ENCODE results near the gene DTX1. TPM values are rescaled to one million over a fixed set of nuclear protein-coding genes. Genes with fewer than 3 reads are reported as not detected.

DTX1 gene
- total RNA-seq, 1 experiment from 2014 or later: 5.5 TPM

DNA sequence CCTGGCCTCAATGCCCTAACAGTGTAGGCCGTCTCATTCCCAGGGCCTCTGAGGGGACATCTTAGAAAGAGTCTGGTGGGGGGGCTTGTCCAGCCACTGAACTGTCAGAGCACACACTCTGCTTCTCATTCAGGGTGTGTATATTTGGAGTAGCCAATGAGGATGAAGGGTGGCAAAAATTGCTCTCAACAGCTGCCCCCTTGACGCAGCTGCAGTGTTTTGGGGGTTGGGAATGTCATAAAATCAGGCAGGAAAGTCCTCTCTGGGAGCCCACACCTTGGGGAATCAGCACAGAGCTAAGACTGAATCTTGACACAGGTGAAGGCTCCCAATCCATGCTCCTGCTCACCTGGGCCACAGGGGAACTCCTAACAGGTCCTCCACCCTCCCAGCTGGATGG lies 77.5 kb downstream of the DTX1 start:
- no peak for DNase-seq (ENCODE audit: low spot score)
- intact Hi-C loops (cut with micrococcal nuclease; ENCODE audit: unreplicated experiment): no loop called here
- no peaks in the 10 kb centered on the region for H3K27me3 ChIP-seq (replicated peaks; ENCODE audit: insufficient read depth, low read depth, low read length, poor library complexity)
- H3K4me1 ChIP-seq (ENCODE audit: insufficient read depth, low read length, poor library complexity, severe bottlenecking): peaks cover 6% of the 10 kb centered on the region
- no TSS peak for BruUV-seq (replicated peaks)
- TF ChIP-seq, protein P1, sequence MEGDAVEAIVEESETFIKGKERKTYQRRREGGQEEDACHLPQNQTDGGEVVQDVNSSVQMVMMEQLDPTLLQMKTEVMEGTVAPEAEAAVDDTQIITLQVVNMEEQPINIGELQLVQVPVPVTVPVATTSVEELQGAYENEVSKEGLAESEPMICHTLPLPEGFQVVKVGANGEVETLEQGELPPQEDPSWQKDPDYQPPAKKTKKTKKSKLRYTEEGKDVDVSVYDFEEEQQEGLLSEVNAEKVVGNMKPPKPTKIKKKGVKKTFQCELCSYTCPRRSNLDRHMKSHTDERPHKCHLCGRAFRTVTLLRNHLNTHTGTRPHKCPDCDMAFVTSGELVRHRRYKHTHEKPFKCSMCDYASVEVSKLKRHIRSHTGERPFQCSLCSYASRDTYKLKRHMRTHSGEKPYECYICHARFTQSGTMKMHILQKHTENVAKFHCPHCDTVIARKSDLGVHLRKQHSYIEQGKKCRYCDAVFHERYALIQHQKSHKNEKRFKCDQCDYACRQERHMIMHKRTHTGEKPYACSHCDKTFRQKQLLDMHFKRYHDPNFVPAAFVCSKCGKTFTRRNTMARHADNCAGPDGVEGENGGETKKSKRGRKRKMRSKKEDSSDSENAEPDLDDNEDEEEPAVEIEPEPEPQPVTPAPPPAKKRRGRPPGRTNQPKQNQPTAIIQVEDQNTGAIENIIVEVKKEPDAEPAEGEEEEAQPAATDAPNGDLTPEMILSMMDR (conservative IDR thresholded peaks at IDR 0.05; ENCODE audit: low read depth, low read length): no peak
- TF ChIP-seq EZH2 (IDR thresholded peaks at IDR 0.05; ENCODE audit: borderline replicate concordance, low read depth, low read length, poor library complexity, severe bottlenecking): no peak
- no peaks in the 10 kb centered on the region for H3K9me3 ChIP-seq (ENCODE audit: low read depth, low read length, poor library complexity, severe bottlenecking)
- CTCF ChIA-PET: interaction anchor here (0.5 kb wide), 1 partner anchor 1189 kb away, joined by 6 read pairs; no protein-coding TSS in a partner anchor
- no peak overlapping the region for H3K27ac ChIP-seq (ENCODE audit: low read depth, low read length, poor library complexity, severe bottlenecking)
- POLR2A ChIA-PET (ENCODE audit: low non-redundant PET): no interaction called here
- H3K36me3 ChIP-seq (ENCODE audit: insufficient read depth, low read length, poor library complexity, severe bottlenecking): no peaks in the 10 kb centered on the region
- no peak overlapping the region for H3K4me3 ChIP-seq (ENCODE audit: low read depth, low read length, poor library complexity, severe bottlenecking)

DNA sequence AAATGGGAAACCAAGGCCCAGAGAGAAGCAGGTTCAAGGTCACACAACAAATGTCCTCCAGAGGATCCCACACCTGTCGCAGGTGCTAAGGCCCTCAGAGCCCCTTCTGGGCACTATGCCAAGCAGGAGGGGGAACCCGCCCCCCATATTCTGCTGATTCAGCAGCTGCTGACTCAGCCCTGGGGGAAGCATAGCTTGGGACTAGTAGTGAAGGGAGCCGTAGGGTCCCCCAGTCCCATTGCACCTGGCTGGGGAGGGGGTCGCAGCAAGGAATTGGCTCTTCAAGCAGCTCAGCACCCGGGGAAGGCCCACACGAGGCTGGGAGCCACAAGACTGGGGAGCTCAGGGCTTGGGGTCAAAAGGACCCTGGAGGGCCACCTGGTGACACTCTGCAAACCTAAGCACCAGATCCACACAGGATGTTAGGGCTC lies 78.0 kb downstream of the DTX1 start:
- Histone ChIP-seq H3K4me3 (ENCODE audit: low read depth, low read length, poor library complexity, severe bottlenecking) (no peak overlapping the region), H3K36me3 (ENCODE audit: insufficient read depth, low read length, poor library complexity, severe bottlenecking) (no peaks in the 10 kb centered on the region), H3K27ac (ENCODE audit: low read depth, low read length, poor library complexity, severe bottlenecking) (no peak overlapping the region), H3K4me1 (ENCODE audit: insufficient read depth, low read length, poor library complexity, severe bottlenecking) (peaks cover 6% of the 10 kb centered on the region), H3K27me3 (replicated peaks; ENCODE audit: insufficient read depth, low read depth, low read length, poor library complexity) (no peaks in the 10 kb centered on the region), H3K9me3 (ENCODE audit: low read depth, low read length, poor library complexity, severe bottlenecking) (no peaks in the 10 kb centered on the region)
- TF ChIP-seq, protein P1 (conservative IDR thresholded peaks at IDR 0.05; ENCODE audit: low read depth, low read length): no peak
- TF ChIP-seq EZH2 (IDR thresholded peaks at IDR 0.05; ENCODE audit: borderline replicate concordance, low read depth, low read length, poor library complexity, severe bottlenecking): no peak
- POLR2A ChIA-PET (ENCODE audit: low non-redundant PET): no interaction called here
- DNase-seq (ENCODE audit: low spot score): no peak
- BruUV-seq (replicated peaks): no TSS peak
- intact Hi-C loops (cut with micrococcal nuclease; ENCODE audit: unreplicated experiment): no loop called here
- CTCF ChIA-PET: interaction anchor here (1.4 kb wide), 1 partner anchor 141 kb away, joined by 4 read pairs; no protein-coding TSS in a partner anchor

DNA sequence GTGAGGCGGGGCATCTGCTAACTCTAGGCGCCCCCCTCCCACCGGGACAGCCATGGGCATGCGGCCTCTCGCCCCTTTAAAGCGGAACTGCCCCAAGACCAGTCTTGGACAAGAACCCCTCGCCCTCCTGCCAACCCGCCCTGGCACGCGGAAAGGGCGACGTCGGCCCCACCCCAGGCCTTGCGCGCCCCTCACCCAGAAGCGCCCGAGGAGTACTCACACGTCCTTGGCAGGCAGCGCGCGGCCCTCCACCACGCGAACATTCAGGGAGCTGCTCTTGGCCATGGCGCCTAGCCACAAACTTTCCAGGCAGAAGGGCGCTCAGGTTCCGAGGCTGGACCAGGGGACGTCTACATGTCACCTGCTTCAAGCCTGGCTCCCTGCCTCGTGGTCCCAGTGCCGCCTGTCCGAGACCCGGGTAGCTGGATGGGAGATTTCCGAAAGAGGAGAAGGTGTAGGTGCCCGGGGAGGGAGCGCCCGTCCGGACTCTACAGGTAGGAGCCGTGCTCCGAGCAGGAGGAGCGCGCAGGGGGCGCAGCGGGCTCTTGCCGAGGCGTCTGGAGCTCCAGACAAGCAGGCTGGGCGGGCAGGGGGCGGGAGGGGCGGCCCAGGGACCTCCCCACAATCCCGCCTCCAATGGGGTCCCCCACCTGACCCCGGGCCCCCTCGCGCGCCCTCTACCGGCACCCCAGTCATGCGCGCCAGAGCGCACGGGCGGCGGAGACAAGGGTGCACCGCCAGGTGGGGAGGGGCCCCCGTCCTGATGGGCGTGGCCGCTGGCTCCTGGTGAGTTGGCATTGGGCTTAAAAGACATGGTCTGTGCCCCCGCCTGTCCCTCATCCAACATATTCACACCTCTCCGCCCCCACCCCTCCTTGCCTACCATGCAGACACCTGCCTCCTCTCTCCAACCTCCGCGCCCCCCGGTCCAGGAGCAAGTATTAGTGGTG lies 78.9 kb downstream of the DTX1 start, which contains the start of gene RASAL1:
Gene RASAL1 (minus strand): TSS at position 584 of the 950 bp plus-strand sequence. CDS start 299 bp downstream, at position 285.
- Histone ChIP-seq H3K27ac (ENCODE audit: low read depth, low read length, poor library complexity, severe bottlenecking) (no peak within 1 kb of the TSS), H3K4me1 (ENCODE audit: insufficient read depth, low read length, poor library complexity, severe bottlenecking) (peaks cover 6% of the 10 kb centered on the region), H3K9me3 (ENCODE audit: low read depth, low read length, poor library complexity, severe bottlenecking) (no peaks in the 10 kb centered on the region), H3K36me3 (ENCODE audit: insufficient read depth, low read length, poor library complexity, severe bottlenecking) (no peaks in the 10 kb centered on the region), H3K4me3 (ENCODE audit: low read depth, low read length, poor library complexity, severe bottlenecking) (peak within 1 kb of the TSS; percentile 35), H3K27me3 (replicated peaks; ENCODE audit: insufficient read depth, low read depth, low read length, poor library complexity) (no peaks in the 10 kb centered on the region)
- ChIA-PET CTCF (interaction anchor here (0.6 to 1.4 kb wide), 3 partner anchors 16 to 142 kb away, joined by 4 read pairs; no protein-coding TSS in a partner anchor), POLR2A (ENCODE audit: low non-redundant PET) (no interaction called here)
- peak; percentile 44 for DNase-seq (ENCODE audit: low spot score)
- TF ChIP-seq, protein P1 (conservative IDR thresholded peaks at IDR 0.05; ENCODE audit: low read depth, low read length): peak; percentile 64
- TF ChIP-seq EZH2 (IDR thresholded peaks at IDR 0.05; ENCODE audit: borderline replicate concordance, low read depth, low read length, poor library complexity, severe bottlenecking): no peak
- BruUV-seq (replicated peaks): no TSS peak
- intact Hi-C loops (cut with micrococcal nuclease; ENCODE audit: unreplicated experiment): no loop called here
